ENCODE results near the gene TCF20.
A peak's percentile ranks its signal among the peaks of the same experiment; 100 is the strongest.

TCF20 gene

GRCh38 chr22:42282252-42282942 lies 11.9 kb upstream of the TCF20 start:
- DNase-seq (ENCODE audit: low read depth), result no peak

GRCh38 chr22:42281706-42282251 lies 11.3 kb upstream of the TCF20 start:
- DNase-seq (ENCODE audit: low read depth), result no peak

GRCh38 chr22:42281284-42281683 lies 10.8 kb upstream of the TCF20 start:
- no peak for DNase-seq (ENCODE audit: low read depth)

GRCh38 chr22:42280836-42281235 lies 10.4 kb upstream of the TCF20 start:
- DNase-seq (ENCODE audit: low read depth), result no peak

- DNase-seq (ENCODE audit: low read depth), result no peak
These were observed 9.7 kb upstream of the TCF20 start for GRCh38 chr22:42280140-42280539.

- no peak for DNase-seq (ENCODE audit: low read depth)
These were observed 9.1 kb upstream of the TCF20 start for GRCh38 chr22:42279425-42280020.

GRCh38 chr22:42277988-42278776 lies 7.7 kb upstream of the TCF20 start:
- no peak for DNase-seq (ENCODE audit: low read depth)

GRCh38 chr22:42277232-42277753 lies 6.8 kb upstream of the TCF20 start:
- no peak for DNase-seq (ENCODE audit: low read depth)

- DNase-seq (ENCODE audit: low read depth), result no peak
These were observed 5.5 kb upstream of the TCF20 start for GRCh38 chr22:42275970-42276369.

- DNase-seq (ENCODE audit: low read depth), result no peak
These were observed 4.7 kb upstream of the TCF20 start for GRCh38 chr22:42275176-42275575.

- DNase-seq (ENCODE audit: low read depth), result no peak
These were observed 3.5 kb upstream of the TCF20 start for GRCh38 chr22:42273855-42274451.

- DNase-seq (ENCODE audit: low read depth), result no peak
These were observed 2.1 kb upstream of the TCF20 start for GRCh38 chr22:42272431-42272999.

- DNase-seq (ENCODE audit: low read depth), result no peak
These were observed 1.5 kb upstream of the TCF20 start for GRCh38 chr22:42271906-42272305.

GRCh38 chr22:42271191-42271813 lies 849 bp upstream of the TCF20 start:
- no peak for DNase-seq (ENCODE audit: low read depth)

- no peak for DNase-seq (ENCODE audit: low read depth)
These were observed 310 bp downstream of the TCF20 start for GRCh38 chr22:42270176-42270509.

GRCh38 chr22:42269432-42270175 lies 849 bp downstream of the TCF20 start:
- peak; percentile 59 for DNase-seq (ENCODE audit: low read depth)

GRCh38 chr22:42268852-42269410 lies 1.5 kb downstream of the TCF20 start:
- DNase-seq (ENCODE audit: low read depth), result no peak

- DNase-seq (ENCODE audit: low read depth), result no peak
These were observed 5.1 kb downstream of the TCF20 start for GRCh38 chr22:42265321-42265720.

GRCh38 chr22:42263944-42264343 lies 6.5 kb downstream of the TCF20 start:
- no peak for DNase-seq (ENCODE audit: low read depth)

GRCh38 chr22:42262964-42263363 lies 7.5 kb downstream of the TCF20 start:
- DNase-seq (ENCODE audit: low read depth), result no peak

- no peak for DNase-seq (ENCODE audit: low read depth)
These were observed 9.2 kb downstream of the TCF20 start for GRCh38 chr22:42261296-42261695.

Data from activated T-cell treated with anti-CD3 and anti-CD28 coated beads for 24 hours (primary cell).